ENCODE measurements around the gene CAPG. TPM values are rescaled to one million over a fixed set of nuclear protein-coding genes. Genes with fewer than 3 reads are reported as not detected.
A peak's percentile ranks its signal among the peaks of the same experiment; 100 is the strongest.

The CAPG gene
- total RNA-seq, 1 donor from 2014 or later, result 701 TPM

DNA sequence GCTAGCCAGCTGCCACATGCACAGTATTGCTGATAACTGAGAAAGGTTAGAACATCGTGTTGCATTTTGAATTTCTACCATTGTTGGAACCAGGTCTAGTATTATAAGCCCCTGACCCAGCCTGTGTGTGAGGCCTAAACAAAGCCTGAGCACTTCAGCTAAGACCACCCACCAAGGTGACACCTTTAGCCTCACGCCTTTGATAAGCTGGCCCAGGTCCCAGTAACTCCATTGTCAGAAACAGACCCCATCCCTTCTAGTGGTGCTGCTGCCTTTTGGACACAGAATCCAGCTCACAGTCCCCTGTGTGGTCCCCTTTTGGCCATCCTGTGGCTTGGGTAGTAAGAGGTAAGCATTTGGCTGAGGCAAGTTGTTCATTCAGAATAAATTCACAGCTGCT, 54.0 kb downstream of the CAPG start:
- TF ChIP-seq, protein P1, sequence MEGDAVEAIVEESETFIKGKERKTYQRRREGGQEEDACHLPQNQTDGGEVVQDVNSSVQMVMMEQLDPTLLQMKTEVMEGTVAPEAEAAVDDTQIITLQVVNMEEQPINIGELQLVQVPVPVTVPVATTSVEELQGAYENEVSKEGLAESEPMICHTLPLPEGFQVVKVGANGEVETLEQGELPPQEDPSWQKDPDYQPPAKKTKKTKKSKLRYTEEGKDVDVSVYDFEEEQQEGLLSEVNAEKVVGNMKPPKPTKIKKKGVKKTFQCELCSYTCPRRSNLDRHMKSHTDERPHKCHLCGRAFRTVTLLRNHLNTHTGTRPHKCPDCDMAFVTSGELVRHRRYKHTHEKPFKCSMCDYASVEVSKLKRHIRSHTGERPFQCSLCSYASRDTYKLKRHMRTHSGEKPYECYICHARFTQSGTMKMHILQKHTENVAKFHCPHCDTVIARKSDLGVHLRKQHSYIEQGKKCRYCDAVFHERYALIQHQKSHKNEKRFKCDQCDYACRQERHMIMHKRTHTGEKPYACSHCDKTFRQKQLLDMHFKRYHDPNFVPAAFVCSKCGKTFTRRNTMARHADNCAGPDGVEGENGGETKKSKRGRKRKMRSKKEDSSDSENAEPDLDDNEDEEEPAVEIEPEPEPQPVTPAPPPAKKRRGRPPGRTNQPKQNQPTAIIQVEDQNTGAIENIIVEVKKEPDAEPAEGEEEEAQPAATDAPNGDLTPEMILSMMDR (IDR thresholded peaks at IDR 0.05; ENCODE audit: insufficient read depth, low read length, severe bottlenecking), result no peak
- no peak for FAIRE-seq

DNA sequence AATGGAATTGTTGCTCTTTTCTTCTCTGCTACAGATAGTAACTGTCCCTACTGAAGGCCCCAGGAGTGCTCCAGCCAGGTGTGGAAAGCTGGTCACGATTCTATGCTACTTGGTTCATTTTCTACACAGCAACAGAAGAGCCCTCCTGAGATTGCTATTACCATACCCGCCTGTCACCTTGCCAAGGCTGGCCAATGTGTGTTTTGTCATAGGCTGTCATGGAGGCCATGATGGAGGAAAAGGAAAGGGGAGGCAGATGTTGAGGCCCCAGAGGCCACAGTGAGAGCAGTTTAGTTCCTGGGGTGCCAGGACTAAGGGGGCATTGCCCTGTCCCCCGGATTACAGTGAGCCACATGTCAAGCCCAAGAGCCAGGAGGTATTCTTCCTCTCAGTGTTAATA, 54.6 kb downstream of the CAPG start:
- FAIRE-seq (no peak), DNase-seq (ENCODE audit: low read depth) (no peak)
- TF ChIP-seq, protein P1 (IDR thresholded peaks at IDR 0.05; ENCODE audit: insufficient read depth, low read length, severe bottlenecking), result no peak

More for the DNA sequence above, 54.0 kb downstream of the CAPG start:
- Histone ChIP-seq H3K36me3 (ENCODE audit: control insufficient read depth, insufficient read depth, low read length) (peaks cover 4% of the 10 kb centered on the region), H3K4me3 (ENCODE audit: low read depth, low read length) (no peak overlapping the region), H3K27me3 (ENCODE audit: control insufficient read depth, insufficient read depth, low read length) (no peaks in the 10 kb centered on the region)
- DNase-seq (ENCODE audit: low read depth), result no peak

DNA sequence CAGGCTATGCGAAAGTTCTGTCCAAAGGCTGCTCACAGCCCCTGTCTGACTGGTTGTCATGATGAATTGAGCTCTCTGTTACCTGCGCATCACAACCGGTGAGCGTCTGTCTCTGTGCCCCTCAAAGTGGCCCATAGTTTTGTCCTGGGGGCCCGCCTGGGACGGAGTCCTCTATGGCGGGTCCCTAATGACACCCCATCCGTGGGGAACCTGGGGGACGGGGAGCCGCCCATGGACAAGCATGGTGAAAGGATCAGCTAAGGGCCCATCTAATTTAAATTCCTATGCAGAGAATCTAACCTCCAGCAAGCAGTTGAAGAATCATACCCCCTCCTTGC, 55.1 kb downstream of the CAPG start:
- TF ChIP-seq, protein P1 (IDR thresholded peaks at IDR 0.05; ENCODE audit: insufficient read depth, low read length, severe bottlenecking), result no peak
- H3K36me3 ChIP-seq (ENCODE audit: control insufficient read depth, insufficient read depth, low read length), result peaks cover 8% of the 10 kb centered on the region
- peak overlapping the region; percentile 65 for H3K4me3 ChIP-seq (ENCODE audit: low read depth, low read length)
- DNase-seq (ENCODE audit: low read depth), result no peak
- FAIRE-seq, result no peak
- H3K27me3 ChIP-seq (ENCODE audit: control insufficient read depth, insufficient read depth, low read length), result no peaks in the 10 kb centered on the region

More for the DNA sequence above, 54.6 kb downstream of the CAPG start:
- Histone ChIP-seq H3K4me3 (ENCODE audit: low read depth, low read length) (peak overlapping the region; percentile 65), H3K27me3 (ENCODE audit: control insufficient read depth, insufficient read depth, low read length) (no peaks in the 10 kb centered on the region), H3K36me3 (ENCODE audit: control insufficient read depth, insufficient read depth, low read length) (peaks cover 4% of the 10 kb centered on the region)

DNA sequence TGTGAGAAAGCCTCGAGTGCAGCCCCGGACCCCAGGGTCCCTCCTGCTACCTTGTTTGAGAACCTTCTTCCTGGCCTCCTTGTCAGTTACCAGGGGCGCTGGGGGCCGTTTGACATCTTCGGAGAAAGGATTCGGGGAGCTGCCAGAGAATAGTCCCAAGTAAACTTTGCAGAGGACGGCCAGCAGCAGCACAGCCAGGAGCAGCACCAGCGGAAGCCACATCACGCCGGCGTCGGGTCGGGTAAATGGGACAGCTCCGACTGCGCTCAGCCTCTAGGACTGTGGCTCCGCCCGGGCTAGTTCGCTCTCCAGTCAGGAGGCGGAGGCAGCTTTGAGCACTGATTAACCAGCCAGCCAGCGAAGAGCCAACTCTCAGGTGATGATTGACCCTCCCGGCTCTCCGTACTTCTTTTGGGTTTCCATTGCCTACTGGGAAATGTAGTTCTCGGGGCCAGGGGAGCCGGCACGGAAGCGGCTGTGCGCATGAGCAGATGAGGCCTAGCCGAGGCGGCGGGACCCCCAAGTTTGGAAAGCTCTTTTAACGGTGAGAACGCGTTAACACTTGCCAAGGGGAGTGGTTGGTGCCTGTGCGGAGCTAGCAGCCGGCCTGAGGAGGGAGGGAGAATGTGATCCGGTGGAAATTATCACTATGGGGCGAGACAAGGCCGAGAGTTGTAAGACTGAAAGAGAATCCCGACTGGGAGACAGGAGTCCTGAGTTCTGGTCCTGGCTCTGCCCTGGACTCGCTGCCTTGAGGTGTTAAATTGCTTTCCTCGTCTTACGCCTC, 55.7 kb downstream of the CAPG start, which contains the start of the genes ELMOD3 and RETSAT:
TSS of gene ELMOD3 (plus strand) at position 484 of the 787 bp plus-strand sequence. CDS start 2,430 bp downstream, outside the sequence.
TSS of gene RETSAT (minus strand) at position 243 of the 787 bp plus-strand sequence. CDS start at position 222, 21 bp downstream.
- peak; percentile 98 for DNase-seq (ENCODE audit: low read depth)
- no peaks in the 10 kb centered on the region for H3K27me3 ChIP-seq (ENCODE audit: control insufficient read depth, insufficient read depth, low read length)
- peak within 1 kb of the TSS; percentile 65 for H3K4me3 ChIP-seq (ENCODE audit: low read depth, low read length)
- H3K36me3 ChIP-seq (ENCODE audit: control insufficient read depth, insufficient read depth, low read length), result peaks cover 12% of the 10 kb centered on the region
- FAIRE-seq, result peak; percentile 75
- TF ChIP-seq, protein P1 (IDR thresholded peaks at IDR 0.05; ENCODE audit: insufficient read depth, low read length, severe bottlenecking), result no peak

DNA sequence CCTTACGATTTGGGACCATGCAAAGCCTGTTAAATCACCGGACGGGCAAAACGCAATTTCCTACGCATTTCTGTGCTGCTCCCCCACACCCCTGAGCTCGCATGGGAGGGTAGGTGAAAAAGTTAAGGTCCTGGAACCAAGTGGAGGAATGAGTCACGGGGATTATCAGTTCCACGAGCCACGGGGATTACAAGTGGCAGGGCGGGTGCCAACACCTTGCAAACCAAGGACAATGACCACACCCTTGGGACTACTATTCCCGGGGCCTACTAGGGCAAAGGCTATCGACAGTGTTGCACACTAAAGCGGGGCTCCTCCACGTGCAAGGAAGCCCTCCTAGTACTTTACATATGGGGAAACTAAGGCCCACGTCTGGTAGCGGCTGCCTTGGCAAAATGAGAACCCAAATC, 56.3 kb downstream of the CAPG start:
- H3K27me3 ChIP-seq (ENCODE audit: control insufficient read depth, insufficient read depth, low read length), result no peaks in the 10 kb centered on the region
- FAIRE-seq, result no peak
- peaks cover 17% of the 10 kb centered on the region for H3K36me3 ChIP-seq (ENCODE audit: control insufficient read depth, insufficient read depth, low read length)
- peak overlapping the region; percentile 65 for H3K4me3 ChIP-seq (ENCODE audit: low read depth, low read length)
- peak; percentile 37 for DNase-seq (ENCODE audit: low read depth)
- TF ChIP-seq, protein P1 (IDR thresholded peaks at IDR 0.05; ENCODE audit: insufficient read depth, low read length, severe bottlenecking), result no peak

Measured in bronchial epithelial cell (primary cell).